ENCODE measurements around the gene SEMA3D. TPM values are rescaled to one million over a fixed set of nuclear protein-coding genes. Genes with fewer than 3 reads are reported as not detected.

Gene SEMA3D
- total and polyA plus RNA-seq, 2 experiments from 2014 or later: 1.5 to 7.2 TPM

DNA sequence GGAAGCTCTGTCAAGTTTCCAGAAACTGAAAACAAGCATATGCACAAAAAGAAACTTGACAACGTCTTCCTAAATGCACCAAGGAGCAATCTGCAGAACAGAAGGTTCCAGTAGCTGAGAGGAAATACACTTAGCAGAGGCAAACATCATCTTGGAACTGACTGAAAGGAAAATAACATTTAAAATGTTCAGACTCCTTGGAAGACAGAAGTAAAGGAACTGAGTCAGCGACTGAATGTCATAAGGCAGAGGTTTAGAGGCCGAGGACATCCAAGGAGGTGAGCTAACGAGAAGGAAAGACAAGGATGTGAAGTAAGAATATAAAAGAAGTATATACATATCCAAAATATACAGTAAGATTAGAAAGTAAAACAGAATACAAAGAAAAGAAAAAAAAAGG, 24.1 kb downstream of the SEMA3D start (continued):
- TF ChIP-seq CREB1 (CRISPR knock-in tag; IDR thresholded peaks at IDR 0.05; ENCODE audit: low read depth) (no peak), EZH2phosphoT487 (IDR thresholded peaks at IDR 0.05; ENCODE audit: unreplicated experiment) (no peak), JUNB (IDR thresholded peaks at IDR 0.05; ENCODE audit: unreplicated experiment) (no peak), ZNF114 (CRISPR knock-in tag; IDR thresholded peaks at IDR 0.05) (no peak), NANOG (IDR thresholded peaks at IDR 0.05; ENCODE audit: borderline replicate concordance) (no peak)

GRCh38 chr7:85160223-85160622, 26.6 kb downstream of the SEMA3D start:
- Mint-ChIP-seq H3K4me3 (no peak overlapping the region), H3K9me3 (peaks cover 10% of the 10 kb centered on the region; the same call in 2 of the 3 replicates), H3K36me3 (ENCODE audit: low read depth) (peaks cover 10% of the 10 kb centered on the region), H3K4me1 (peaks cover 16% of the 10 kb centered on the region), H3K27ac (no peak overlapping the region), H3K27me3 (ENCODE audit: insufficient read depth, low read depth, poor library complexity) (no peaks in the 10 kb centered on the region)
- DNase-seq (ENCODE audit: low spot score) (no peak), ATAC-seq (no peak)
- Histone ChIP-seq H4K20me1 (replicated peaks; ENCODE audit: insufficient read depth) (no peaks in the 10 kb centered on the region), H3K79me2 (replicated peaks; ENCODE audit: insufficient read depth) (no peaks in the 10 kb centered on the region), H3F3A (replicated peaks; ENCODE audit: low read depth) (no peaks in the 10 kb centered on the region), H3K9me2 (ENCODE audit: insufficient read depth) (no peaks in the 10 kb centered on the region), H2AFZ (no peak overlapping the region), H3K4me2 (no peak overlapping the region), H3K36me3 (ENCODE audit: insufficient read depth) (no peaks in the 10 kb centered on the region), H3K4me3 (no peak overlapping the region), H3K4me1 (ENCODE audit: insufficient read depth) (no peaks in the 10 kb centered on the region; the same call in 1 of the 2 replicates), H3K27ac (ENCODE audit: low read depth) (no peak overlapping the region), H3K27me3 (ENCODE audit: insufficient read depth) (no peaks in the 10 kb centered on the region)
- TF ChIP-seq, protein P1, sequence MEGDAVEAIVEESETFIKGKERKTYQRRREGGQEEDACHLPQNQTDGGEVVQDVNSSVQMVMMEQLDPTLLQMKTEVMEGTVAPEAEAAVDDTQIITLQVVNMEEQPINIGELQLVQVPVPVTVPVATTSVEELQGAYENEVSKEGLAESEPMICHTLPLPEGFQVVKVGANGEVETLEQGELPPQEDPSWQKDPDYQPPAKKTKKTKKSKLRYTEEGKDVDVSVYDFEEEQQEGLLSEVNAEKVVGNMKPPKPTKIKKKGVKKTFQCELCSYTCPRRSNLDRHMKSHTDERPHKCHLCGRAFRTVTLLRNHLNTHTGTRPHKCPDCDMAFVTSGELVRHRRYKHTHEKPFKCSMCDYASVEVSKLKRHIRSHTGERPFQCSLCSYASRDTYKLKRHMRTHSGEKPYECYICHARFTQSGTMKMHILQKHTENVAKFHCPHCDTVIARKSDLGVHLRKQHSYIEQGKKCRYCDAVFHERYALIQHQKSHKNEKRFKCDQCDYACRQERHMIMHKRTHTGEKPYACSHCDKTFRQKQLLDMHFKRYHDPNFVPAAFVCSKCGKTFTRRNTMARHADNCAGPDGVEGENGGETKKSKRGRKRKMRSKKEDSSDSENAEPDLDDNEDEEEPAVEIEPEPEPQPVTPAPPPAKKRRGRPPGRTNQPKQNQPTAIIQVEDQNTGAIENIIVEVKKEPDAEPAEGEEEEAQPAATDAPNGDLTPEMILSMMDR (conservative IDR thresholded peaks at IDR 0.05; ENCODE audit: low read depth in 2 of 2): no peak
- TF ChIP-seq CREB1 (CRISPR knock-in tag; IDR thresholded peaks at IDR 0.05; ENCODE audit: low read depth) (no peak), EZH2 (IDR thresholded peaks at IDR 0.05; ENCODE audit: low read depth, unreplicated experiment) (no peak), ZNF114 (CRISPR knock-in tag; IDR thresholded peaks at IDR 0.05) (no peak)

GRCh38 chr7:85159003-85159402, 27.9 kb downstream of the SEMA3D start:
- ATAC-seq: no peak
- H3K27me3 ChIP-seq (ENCODE audit: insufficient read depth): no peaks in the 10 kb centered on the region
- no peak overlapping the region for H3K4me3 ChIP-seq
- no peaks in the 10 kb centered on the region for H3K36me3 ChIP-seq (ENCODE audit: insufficient read depth)
- Mint-ChIP-seq H3K9me3 (peaks cover 10% of the 10 kb centered on the region; the same call in 2 of the 3 replicates), H3K4me1 (peaks cover 16% of the 10 kb centered on the region), H3K27ac (no peak overlapping the region), H3K27me3 (ENCODE audit: insufficient read depth, low read depth, poor library complexity) (no peaks in the 10 kb centered on the region), H3K4me3 (no peak overlapping the region), H3K36me3 (ENCODE audit: low read depth) (peaks cover 10% of the 10 kb centered on the region)
- H3K79me2 ChIP-seq (replicated peaks; ENCODE audit: insufficient read depth): no peaks in the 10 kb centered on the region
- H3F3A ChIP-seq (replicated peaks; ENCODE audit: low read depth): no peaks in the 10 kb centered on the region
- no peaks in the 10 kb centered on the region for H4K20me1 ChIP-seq (replicated peaks; ENCODE audit: insufficient read depth)
- H3K27ac ChIP-seq (ENCODE audit: low read depth): no peak overlapping the region
- DNase-seq (ENCODE audit: low spot score): no peak
- H2AFZ ChIP-seq: no peak overlapping the region
- H3K4me2 ChIP-seq: no peak overlapping the region
- H3K4me1 ChIP-seq (ENCODE audit: insufficient read depth): no peaks in the 10 kb centered on the region; the same call in 1 of the 2 replicates
- no peaks in the 10 kb centered on the region for H3K9me2 ChIP-seq (ENCODE audit: insufficient read depth)
- TF ChIP-seq, protein P2, sequence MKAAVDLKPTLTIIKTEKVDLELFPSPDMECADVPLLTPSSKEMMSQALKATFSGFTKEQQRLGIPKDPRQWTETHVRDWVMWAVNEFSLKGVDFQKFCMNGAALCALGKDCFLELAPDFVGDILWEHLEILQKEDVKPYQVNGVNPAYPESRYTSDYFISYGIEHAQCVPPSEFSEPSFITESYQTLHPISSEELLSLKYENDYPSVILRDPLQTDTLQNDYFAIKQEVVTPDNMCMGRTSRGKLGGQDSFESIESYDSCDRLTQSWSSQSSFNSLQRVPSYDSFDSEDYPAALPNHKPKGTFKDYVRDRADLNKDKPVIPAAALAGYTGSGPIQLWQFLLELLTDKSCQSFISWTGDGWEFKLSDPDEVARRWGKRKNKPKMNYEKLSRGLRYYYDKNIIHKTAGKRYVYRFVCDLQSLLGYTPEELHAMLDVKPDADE (IDR thresholded peaks at IDR 0.05): no peak
- TF ChIP-seq, protein P3, sequence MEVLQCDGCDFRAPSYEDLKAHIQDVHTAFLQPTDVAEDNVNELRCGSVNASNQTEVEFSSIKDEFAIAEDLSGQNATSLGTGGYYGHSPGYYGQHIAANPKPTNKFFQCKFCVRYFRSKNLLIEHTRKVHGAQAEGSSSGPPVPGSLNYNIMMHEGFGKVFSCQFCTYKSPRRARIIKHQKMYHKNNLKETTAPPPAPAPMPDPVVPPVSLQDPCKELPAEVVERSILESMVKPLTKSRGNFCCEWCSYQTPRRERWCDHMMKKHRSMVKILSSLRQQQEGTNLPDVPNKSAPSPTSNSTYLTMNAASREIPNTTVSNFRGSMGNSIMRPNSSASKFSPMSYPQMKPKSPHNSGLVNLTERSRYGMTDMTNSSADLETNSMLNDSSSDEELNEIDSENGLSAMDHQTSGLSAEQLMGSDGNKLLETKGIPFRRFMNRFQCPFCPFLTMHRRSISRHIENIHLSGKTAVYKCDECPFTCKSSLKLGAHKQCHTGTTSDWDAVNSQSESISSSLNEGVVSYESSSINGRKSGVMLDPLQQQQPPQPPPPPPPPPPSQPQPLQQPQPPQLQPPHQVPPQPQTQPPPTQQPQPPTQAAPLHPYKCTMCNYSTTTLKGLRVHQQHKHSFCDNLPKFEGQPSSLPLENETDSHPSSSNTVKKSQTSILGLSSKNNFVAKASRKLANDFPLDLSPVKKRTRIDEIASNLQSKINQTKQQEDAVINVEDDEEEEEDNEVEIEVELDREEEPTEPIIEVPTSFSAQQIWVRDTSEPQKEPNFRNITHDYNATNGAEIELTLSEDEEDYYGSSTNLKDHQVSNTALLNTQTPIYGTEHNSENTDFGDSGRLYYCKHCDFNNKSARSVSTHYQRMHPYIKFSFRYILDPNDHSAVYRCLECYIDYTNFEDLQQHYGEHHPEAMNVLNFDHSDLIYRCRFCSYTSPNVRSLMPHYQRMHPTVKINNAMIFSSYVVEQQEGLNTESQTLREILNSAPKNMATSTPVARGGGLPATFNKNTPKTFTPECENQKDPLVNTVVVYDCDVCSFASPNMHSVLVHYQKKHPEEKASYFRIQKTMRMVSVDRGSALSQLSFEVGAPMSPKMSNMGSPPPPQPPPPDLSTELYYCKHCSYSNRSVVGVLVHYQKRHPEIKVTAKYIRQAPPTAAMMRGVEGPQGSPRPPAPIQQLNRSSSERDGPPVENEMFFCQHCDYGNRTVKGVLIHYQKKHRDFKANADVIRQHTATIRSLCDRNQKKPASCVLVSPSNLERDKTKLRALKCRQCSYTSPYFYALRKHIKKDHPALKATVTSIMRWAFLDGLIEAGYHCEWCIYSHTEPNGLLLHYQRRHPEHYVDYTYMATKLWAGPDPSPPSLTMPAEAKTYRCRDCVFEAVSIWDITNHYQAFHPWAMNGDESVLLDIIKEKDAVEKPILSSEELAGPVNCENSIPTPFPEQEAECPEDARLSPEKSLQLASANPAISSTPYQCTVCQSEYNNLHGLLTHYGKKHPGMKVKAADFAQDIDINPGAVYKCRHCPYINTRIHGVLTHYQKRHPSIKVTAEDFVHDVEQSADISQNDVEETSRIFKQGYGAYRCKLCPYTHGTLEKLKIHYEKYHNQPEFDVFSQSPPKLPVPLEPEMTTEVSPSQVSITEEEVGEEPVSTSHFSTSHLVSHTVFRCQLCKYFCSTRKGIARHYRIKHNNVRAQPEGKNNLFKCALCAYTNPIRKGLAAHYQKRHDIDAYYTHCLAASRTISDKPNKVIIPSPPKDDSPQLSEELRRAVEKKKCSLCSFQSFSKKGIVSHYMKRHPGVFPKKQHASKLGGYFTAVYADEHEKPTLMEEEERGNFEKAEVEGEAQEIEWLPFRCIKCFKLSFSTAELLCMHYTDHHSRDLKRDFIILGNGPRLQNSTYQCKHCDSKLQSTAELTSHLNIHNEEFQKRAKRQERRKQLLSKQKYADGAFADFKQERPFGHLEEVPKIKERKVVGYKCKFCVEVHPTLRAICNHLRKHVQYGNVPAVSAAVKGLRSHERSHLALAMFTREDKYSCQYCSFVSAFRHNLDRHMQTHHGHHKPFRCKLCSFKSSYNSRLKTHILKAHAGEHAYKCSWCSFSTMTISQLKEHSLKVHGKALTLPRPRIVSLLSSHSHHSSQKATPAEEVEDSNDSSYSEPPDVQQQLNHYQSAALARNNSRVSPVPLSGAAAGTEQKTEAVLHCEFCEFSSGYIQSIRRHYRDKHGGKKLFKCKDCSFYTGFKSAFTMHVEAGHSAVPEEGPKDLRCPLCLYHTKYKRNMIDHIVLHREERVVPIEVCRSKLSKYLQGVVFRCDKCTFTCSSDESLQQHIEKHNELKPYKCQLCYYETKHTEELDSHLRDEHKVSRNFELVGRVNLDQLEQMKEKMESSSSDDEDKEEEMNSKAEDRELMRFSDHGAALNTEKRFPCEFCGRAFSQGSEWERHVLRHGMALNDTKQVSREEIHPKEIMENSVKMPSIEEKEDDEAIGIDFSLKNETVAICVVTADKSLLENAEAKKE (CRISPR knock-in tag; IDR thresholded peaks at IDR 0.05): no peak
- TF ChIP-seq NANOG (IDR thresholded peaks at IDR 0.05; ENCODE audit: borderline replicate concordance) (no peak), ZNF331 (CRISPR knock-in tag; IDR thresholded peaks at IDR 0.05; ENCODE audit: low read depth) (no peak), EZH2 (IDR thresholded peaks at IDR 0.05; ENCODE audit: low read depth, unreplicated experiment) (no peak), STAT1 (IDR thresholded peaks at IDR 0.05; ENCODE audit: unreplicated experiment) (no peak)

All from GM23338 (cell line).